Putamen (tissue), 1 donor: ENCODE data around the gene FAF1.

Experiments
- DNase-seq: peaks from one replicate; pipeline ENCODE4 v3.0.0-alpha.2; 2016; ENCODE audit warnings: low spot score

Gene FAF1

GRCh38 chr1:50978144-50978851 lies 18.2 kb upstream of the FAF1 start:
- peak; percentile 51 for DNase-seq

GRCh38 chr1:50977575-50978143 lies 17.6 kb upstream of the FAF1 start:
- DNase-seq: peak; percentile 60

- DNase-seq: no peak
Measured at GRCh38 chr1:50976890-50977574, 17.0 kb upstream of the FAF1 start.

- DNase-seq: no peak
Measured at GRCh38 chr1:50976111-50976889, 16.2 kb upstream of the FAF1 start.

- DNase-seq: no peak
Measured at GRCh38 chr1:50975436-50975835, 15.4 kb upstream of the FAF1 start.

GRCh38 chr1:50974618-50974935 lies 14.5 kb upstream of the FAF1 start:
- no peak for DNase-seq

- no peak for DNase-seq
Measured at GRCh38 chr1:50973875-50974617, 14.0 kb upstream of the FAF1 start.

GRCh38 chr1:50973255-50973654 lies 13.2 kb upstream of the FAF1 start:
- DNase-seq: no peak

GRCh38 chr1:50972766-50973165 lies 12.7 kb upstream of the FAF1 start:
- no peak for DNase-seq

- no peak for DNase-seq
Measured at GRCh38 chr1:50971748-50972305, 11.8 kb upstream of the FAF1 start.

GRCh38 chr1:50970931-50971582 lies 11.0 kb upstream of the FAF1 start:
- no peak for DNase-seq

GRCh38 chr1:50970509-50970887 lies 10.4 kb upstream of the FAF1 start:
- DNase-seq: no peak

- DNase-seq: peak; percentile 79
Measured at GRCh38 chr1:50969611-50970508, 9.8 kb upstream of the FAF1 start, which contains the start of gene CDKN2C. TSS of gene CDKN2C (plus strand) at chr1:50970245. CDS start at chr1:50970369, 124 bp downstream.

- DNase-seq: no peak
Measured at GRCh38 chr1:50968821-50969610, 8.9 kb upstream of the FAF1 start.

GRCh38 chr1:50968158-50968820 lies 8.2 kb upstream of the FAF1 start:
- peak; percentile 91 for DNase-seq

- no peak for DNase-seq
Measured at GRCh38 chr1:50967416-50968157, 7.5 kb upstream of the FAF1 start.

GRCh38 chr1:50966991-50967390 lies 6.9 kb upstream of the FAF1 start:
- no peak for DNase-seq

- no peak for DNase-seq
Measured at GRCh38 chr1:50964863-50965262, 4.8 kb upstream of the FAF1 start.
